ENCODE results near the gene SLC25A10. TPM values are rescaled to one million over a fixed set of nuclear protein-coding genes. Genes with fewer than 3 reads are reported as not detected.

The SLC25A10 gene
- total and polyA plus RNA-seq, 2 of the 4 experiments (the other 2 are of a cell fraction) = 14.9 to 19.0 TPM

DNA sequence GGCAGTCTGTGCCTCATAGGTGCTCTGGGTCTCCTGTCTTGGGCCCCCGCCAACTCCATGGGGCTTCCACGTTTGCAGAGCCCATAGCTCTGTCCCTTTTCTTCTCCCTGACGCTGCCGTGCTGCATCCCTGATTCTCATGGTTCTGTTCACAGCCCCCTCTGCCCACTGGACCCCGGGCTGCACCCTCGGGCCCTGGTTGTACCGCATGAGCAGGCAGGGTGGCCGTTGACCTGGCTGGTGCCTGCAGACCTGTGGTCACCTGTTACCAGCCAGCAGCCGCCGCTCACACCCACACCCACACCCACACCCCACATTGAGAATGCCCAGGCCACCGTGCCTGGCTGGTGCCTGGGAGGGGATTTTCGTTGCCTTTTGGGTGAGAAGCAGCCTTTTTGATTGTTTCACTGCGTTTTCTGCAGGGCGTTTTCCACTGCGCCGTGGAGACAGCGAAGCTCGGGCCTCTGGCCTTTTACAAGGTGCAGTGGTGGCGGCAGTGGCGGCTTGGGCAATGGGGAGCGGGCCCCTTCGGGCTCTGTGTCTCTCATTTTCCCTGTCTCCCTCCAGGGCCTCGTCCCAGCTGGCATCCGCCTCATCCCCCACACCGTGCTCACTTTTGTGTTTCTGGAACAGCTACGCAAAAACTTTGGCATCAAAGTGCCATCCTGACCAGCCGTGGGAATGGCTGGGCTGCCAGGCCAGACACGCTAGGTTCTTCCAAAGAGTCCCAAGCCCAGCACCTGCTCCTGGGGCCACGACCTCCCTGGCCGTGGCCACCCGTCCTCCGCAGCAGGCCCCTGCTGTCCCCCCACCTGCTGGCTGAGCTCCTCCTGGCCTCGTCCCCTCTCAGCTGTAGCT lies 7.6 kb downstream of the SLC25A10 start:
- Histone ChIP-seq H3K18ac (ENCODE audit: low read depth, low read length) (no peak overlapping the region), H2BK15ac (ENCODE audit: low read depth, low read length) (no peak overlapping the region), H3K9me3 (ENCODE audit: control insufficient read depth, insufficient read depth, low read length) (no peaks in the 10 kb centered on the region), H3K36me3 (ENCODE audit: control insufficient read depth, insufficient read depth, low read length) (peaks cover 2% of the 10 kb centered on the region; the same call in 1 of the 2 replicates), H3K27me3 (ENCODE audit: control insufficient read depth, insufficient read depth, low read length) (no peaks in the 10 kb centered on the region), H2BK5ac (ENCODE audit: low read depth, low read length, poor library complexity, severe bottlenecking) (no peak overlapping the region), H2BK120ac (ENCODE audit: low read depth, low read length) (no peak overlapping the region), H2AK5ac (ENCODE audit: low read depth, low read length) (no peak overlapping the region), H3K9me1 (ENCODE audit: insufficient read depth, low read length) (no peaks in the 10 kb centered on the region), H3K4ac (ENCODE audit: low read depth, low read length) (no peak overlapping the region), H4K20me1 (ENCODE audit: insufficient read depth, low read length) (no peaks in the 10 kb centered on the region), H3K4me1 (ENCODE audit: control insufficient read depth, insufficient read depth, low read length) (no peaks in the 10 kb centered on the region), H2AK9ac (replicated peaks; ENCODE audit: low read depth, low read length, poor library complexity) (no peak overlapping the region), H3K23ac (ENCODE audit: low read depth, low read length) (no peak overlapping the region), H3K14ac (replicated peaks; ENCODE audit: low read depth, low read length) (no peak overlapping the region), H3K9ac (ENCODE audit: low read depth, low read length) (no peak overlapping the region), H4K91ac (ENCODE audit: insufficient read depth, low read depth, low read length) (no peak overlapping the region), H2BK20ac (ENCODE audit: low read depth, low read length) (no peak overlapping the region), H3K79me1 (ENCODE audit: low read depth in 1 of 2, low read length in 2 of 2) (peaks cover 0 to 3% of the 10 kb centered on the region in 2 experiments; a peak in 1 of 4 replicates), H3K56ac (ENCODE audit: extremely low read depth, insufficient read depth, low read length) (no peak overlapping the region), H3K27ac (ENCODE audit: insufficient read depth, low read length) (no peak overlapping the region), H4K5ac (ENCODE audit: low read depth, low read length) (no peak overlapping the region), H4K8ac (ENCODE audit: low read depth in 2 of 2, low read length in 2 of 2) (no peak overlapping the region), H3K4me3 (ENCODE audit: insufficient read depth, low read depth, low read length) (no peak overlapping the region), H2AFZ (replicated peaks; ENCODE audit: low read length, poor library complexity) (no peak overlapping the region), H3K4me2 (ENCODE audit: low read depth, low read length) (no peak overlapping the region)
- dilution Hi-C loops (cut with HindIII; ENCODE audit: low sequenced_read_pairs, unreplicated experiment) (no loop called here), in situ Hi-C loops (cut with MboI; ENCODE audit: low sequenced_read_pairs) (no loop called here), intact Hi-C loops (cut with micrococcal nuclease) (no loop called here)
- BruUV-seq (replicated peaks) = no TSS peak
- ChIA-PET CTCF (no interaction called here), POLR2A (ENCODE audit: unreplicated experiment) (interaction anchor here (0.7 kb wide), 1 partner anchor 219 kb away, joined by 4 read pairs; no protein-coding TSS in a partner anchor)
- DNase-seq = no peak
- no peak for ATAC-seq (ENCODE audit: low read depth)
- TF ChIP-seq FOS (IDR thresholded peaks at IDR 0.05; ENCODE audit: low read depth, low read length) (no peak), POLR2A (IDR thresholded peaks at IDR 0.05; ENCODE audit: low read depth, low read length) (no peak), MAFK (IDR thresholded peaks at IDR 0.05; ENCODE audit: low read depth, low read length) (no peak), MAZ (IDR thresholded peaks at IDR 0.05; ENCODE audit: borderline replicate concordance, low read depth, low read length) (no peak), NFE2L2 (IDR thresholded peaks at IDR 0.05; ENCODE audit: low read depth, low read length) (no peak), CEBPB (IDR thresholded peaks at IDR 0.05; ENCODE audit: low read depth, low read length) (no peak), CHD1 (IDR thresholded peaks at IDR 0.05; ENCODE audit: low read depth, low read length) (no peak), RAD21 (IDR thresholded peaks at IDR 0.05; ENCODE audit: low read length) (no peak), SMC3 (IDR thresholded peaks at IDR 0.05; ENCODE audit: low read depth, low read length) (no peak)
- TF ChIP-seq, protein P1, sequence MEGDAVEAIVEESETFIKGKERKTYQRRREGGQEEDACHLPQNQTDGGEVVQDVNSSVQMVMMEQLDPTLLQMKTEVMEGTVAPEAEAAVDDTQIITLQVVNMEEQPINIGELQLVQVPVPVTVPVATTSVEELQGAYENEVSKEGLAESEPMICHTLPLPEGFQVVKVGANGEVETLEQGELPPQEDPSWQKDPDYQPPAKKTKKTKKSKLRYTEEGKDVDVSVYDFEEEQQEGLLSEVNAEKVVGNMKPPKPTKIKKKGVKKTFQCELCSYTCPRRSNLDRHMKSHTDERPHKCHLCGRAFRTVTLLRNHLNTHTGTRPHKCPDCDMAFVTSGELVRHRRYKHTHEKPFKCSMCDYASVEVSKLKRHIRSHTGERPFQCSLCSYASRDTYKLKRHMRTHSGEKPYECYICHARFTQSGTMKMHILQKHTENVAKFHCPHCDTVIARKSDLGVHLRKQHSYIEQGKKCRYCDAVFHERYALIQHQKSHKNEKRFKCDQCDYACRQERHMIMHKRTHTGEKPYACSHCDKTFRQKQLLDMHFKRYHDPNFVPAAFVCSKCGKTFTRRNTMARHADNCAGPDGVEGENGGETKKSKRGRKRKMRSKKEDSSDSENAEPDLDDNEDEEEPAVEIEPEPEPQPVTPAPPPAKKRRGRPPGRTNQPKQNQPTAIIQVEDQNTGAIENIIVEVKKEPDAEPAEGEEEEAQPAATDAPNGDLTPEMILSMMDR (conservative IDR thresholded peaks at IDR 0.05; ENCODE audit: low read depth, low read length) = no peak
- 94% methylated on average over 19 of the region's 33 CpGs; no CpG with 5 or more reads in 1 of the 2 experiments for WGBS, 2 experiments (ENCODE audit: extremely low coverage in 2 of 2, insufficient read length in 1 of 2)

Measured in IMR-90 (cell line).